ENCODE results near the gene AGBL4. TPM values are rescaled to one million over a fixed set of nuclear protein-coding genes. Genes with fewer than 3 reads are reported as not detected.

AGBL4 gene
- total RNA-seq, 2 donors from 2014 or later: not detected

- Histone ChIP-seq H3K36me3 (no peaks in the 10 kb centered on the region), H3K27ac (no peak overlapping the region), H3K4me1 (ENCODE audit: control insufficient read depth in 1 of 2, low read depth in 2 of 2) (no peaks in the 10 kb centered on the region), H3K9me3 (no peaks in the 10 kb centered on the region), H3K4me3 (no peak overlapping the region), H3K27me3 (replicated peaks; ENCODE audit: insufficient read depth) (no peaks in the 10 kb centered on the region)
- no peak for ATAC-seq (ENCODE audit: insufficient number of reproducible peaks, low FRiP score, low read depth)
- no peak for TF ChIP-seq CTCF (IDR thresholded peaks at IDR 0.05)
- no peak for DNase-seq (ENCODE audit: low spot score)
Observed at GRCh38 chr1:48654606-48655210, 1369.0 kb downstream of the AGBL4 start.

- no peak for DNase-seq (ENCODE audit: low spot score)
- Histone ChIP-seq H3K27ac (no peak overlapping the region), H3K4me3 (no peak overlapping the region), H3K27me3 (replicated peaks; ENCODE audit: insufficient read depth) (no peaks in the 10 kb centered on the region), H3K4me1 (ENCODE audit: control insufficient read depth in 1 of 2, low read depth in 2 of 2) (no peaks in the 10 kb centered on the region), H3K36me3 (no peaks in the 10 kb centered on the region), H3K9me3 (no peaks in the 10 kb centered on the region)
- ATAC-seq (ENCODE audit: insufficient number of reproducible peaks, low FRiP score, low read depth): no peak
- no peak for TF ChIP-seq CTCF (IDR thresholded peaks at IDR 0.05)
Observed at GRCh38 chr1:48652334-48652733, 1371.4 kb downstream of the AGBL4 start.

- ATAC-seq (ENCODE audit: insufficient number of reproducible peaks, low FRiP score, low read depth) (no peak), DNase-seq (ENCODE audit: low spot score) (no peak)
- no peak for TF ChIP-seq CTCF (IDR thresholded peaks at IDR 0.05)
- Histone ChIP-seq H3K27ac (no peak overlapping the region), H3K36me3 (no peaks in the 10 kb centered on the region), H3K27me3 (replicated peaks; ENCODE audit: insufficient read depth) (no peaks in the 10 kb centered on the region), H3K4me1 (ENCODE audit: control insufficient read depth in 1 of 2, low read depth in 2 of 2) (no peaks in the 10 kb centered on the region), H3K4me3 (no peak overlapping the region), H3K9me3 (no peaks in the 10 kb centered on the region)
Observed at GRCh38 chr1:48649880-48650279, 1373.9 kb downstream of the AGBL4 start.

GRCh38 chr1:48645883-48646282 is 1377.9 kb downstream of the AGBL4 start:
- H3K4me1 ChIP-seq (ENCODE audit: control insufficient read depth in 1 of 2, low read depth in 2 of 2): no peaks in the 10 kb centered on the region
- DNase-seq (ENCODE audit: low spot score): no peak
- H3K27ac ChIP-seq: no peak overlapping the region
- H3K9me3 ChIP-seq: no peaks in the 10 kb centered on the region
- ATAC-seq (ENCODE audit: insufficient number of reproducible peaks, low FRiP score, low read depth): no peak
- TF ChIP-seq CTCF (IDR thresholded peaks at IDR 0.05): no peak
- H3K4me3 ChIP-seq: no peak overlapping the region
- H3K36me3 ChIP-seq: no peaks in the 10 kb centered on the region
- no peaks in the 10 kb centered on the region for H3K27me3 ChIP-seq (replicated peaks; ENCODE audit: insufficient read depth)

- Histone ChIP-seq H3K4me1 (ENCODE audit: control insufficient read depth in 1 of 2, low read depth in 2 of 2) (no peaks in the 10 kb centered on the region), H3K36me3 (no peaks in the 10 kb centered on the region), H3K27ac (no peak overlapping the region), H3K4me3 (no peak overlapping the region), H3K27me3 (replicated peaks; ENCODE audit: insufficient read depth) (no peaks in the 10 kb centered on the region), H3K9me3 (no peaks in the 10 kb centered on the region)
- TF ChIP-seq CTCF (IDR thresholded peaks at IDR 0.05): no peak
- DNase-seq (ENCODE audit: low spot score): no peak
- no peak for ATAC-seq (ENCODE audit: insufficient number of reproducible peaks, low FRiP score, low read depth)
Observed at GRCh38 chr1:48644905-48645605, 1378.7 kb downstream of the AGBL4 start.
